GM18519 (cell line): Measurements from ENCODE around the gene HSD17B13.
"Not testable (repeated sequence)": the region's sequence is repeated elsewhere in the genome, so short reads cannot be mapped to it uniquely, and the experiment has no call there.

ENCODE experiments used
- ATAC-seq: cut with Tn5 transposase; IDR thresholded peaks from one replicate; pipeline ENCODE4 v1.9.1; 2021; ENCODE audit warnings: mild to moderate bottlenecking, moderate library complexity; ENCODE audit not compliant: unreplicated experiment, low FRiP score

Gene HSD17B13, protein sequence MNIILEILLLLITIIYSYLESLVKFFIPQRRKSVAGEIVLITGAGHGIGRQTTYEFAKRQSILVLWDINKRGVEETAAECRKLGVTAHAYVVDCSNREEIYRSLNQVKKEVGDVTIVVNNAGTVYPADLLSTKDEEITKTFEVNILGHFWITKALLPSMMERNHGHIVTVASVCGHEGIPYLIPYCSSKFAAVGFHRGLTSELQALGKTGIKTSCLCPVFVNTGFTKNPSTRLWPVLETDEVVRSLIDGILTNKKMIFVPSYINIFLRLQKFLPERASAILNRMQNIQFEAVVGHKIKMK

DNA sequence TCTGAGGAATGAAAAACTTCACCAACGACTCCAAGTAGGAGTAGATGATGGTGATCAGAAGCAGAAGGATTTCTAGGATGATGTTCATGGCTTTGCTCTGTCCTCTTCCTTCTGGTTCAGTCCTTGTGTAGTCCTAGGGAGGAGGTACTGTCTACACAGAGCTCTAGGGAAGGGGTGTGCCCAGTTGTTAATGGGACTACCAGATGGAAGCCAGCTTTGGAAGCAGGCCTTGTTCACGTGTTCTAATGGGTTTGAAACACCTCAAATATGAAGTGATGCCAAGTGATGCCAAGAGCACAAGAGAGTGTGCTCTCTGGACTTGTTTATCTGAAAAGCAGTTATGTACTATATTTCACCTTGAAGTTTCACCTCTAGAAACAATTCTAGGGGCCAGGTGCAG, at the start of gene HSD17B13:
TSS of gene HSD17B13 (minus strand) at position 129 of the 400 bp plus-strand sequence. CDS start at position 88, 41 bp downstream.
- ATAC-seq = no peak

DNA sequence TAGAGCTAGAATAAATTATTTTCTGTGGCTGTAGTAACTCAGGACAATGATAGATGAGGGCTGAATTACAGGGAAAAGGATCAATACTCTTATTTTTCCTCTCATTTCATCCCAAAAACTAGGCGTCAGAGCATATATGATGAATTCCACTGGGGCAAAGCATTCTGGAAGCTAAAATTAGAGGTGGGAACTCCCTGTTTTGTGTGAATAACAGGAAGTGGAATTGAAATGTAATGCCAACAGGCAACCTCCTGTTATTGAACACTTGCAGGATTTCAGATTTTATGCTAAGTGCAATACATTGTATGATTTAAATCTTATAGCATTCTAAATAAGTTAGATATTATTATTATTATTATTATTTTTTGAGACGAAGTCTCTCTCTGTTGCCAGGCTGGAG, 47.4 kb upstream of the HSD17B13 start:
- ATAC-seq = no peak

DNA sequence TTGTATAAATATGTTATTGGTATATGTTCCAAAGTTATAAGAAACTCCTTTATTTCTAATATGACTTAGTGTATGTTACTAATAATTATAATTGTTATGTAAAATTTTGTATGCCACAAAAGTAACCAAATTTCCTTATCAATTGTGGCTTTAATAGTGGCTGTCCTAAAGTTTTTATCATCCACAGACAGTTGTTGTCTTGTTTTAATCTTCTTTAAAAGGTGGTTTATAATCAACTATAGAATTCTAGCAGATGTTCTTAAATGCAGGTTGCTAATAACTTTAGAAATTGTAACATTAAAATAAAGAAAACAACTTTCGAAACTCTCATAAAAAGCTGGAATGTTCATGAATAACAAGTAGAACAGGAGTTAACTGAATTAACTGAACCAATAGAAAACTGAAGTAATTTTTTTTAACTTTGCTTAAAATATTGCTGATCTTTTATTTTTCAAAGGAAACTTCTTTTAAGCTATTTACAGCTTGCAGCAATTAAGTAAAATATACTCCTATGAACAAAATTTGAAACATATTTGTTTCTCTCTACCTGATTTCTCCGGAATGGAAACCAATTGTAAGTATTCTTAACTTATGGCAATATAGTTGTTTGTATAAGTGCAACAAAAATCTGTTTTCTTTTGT, 44.0 kb upstream of the HSD17B13 start:
- no peak for ATAC-seq

DNA sequence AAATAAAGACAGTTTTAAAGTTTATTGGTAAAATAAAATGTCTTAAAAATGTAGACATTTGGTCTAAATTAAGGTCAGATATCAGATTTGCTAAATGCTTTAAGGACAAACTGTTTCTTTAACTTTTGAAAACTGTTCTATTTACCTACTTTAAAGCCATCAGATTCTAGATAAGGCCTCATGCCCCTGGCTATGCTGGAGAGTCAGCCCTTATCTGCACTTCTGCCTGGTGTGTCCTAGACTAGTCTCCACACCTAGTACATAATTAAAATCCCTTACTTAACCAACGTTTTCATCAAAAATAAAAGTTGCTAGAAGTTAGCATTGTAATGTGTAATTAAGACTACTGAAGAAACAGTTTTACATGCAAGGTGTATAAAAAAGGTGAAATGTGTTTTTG, 42.7 kb upstream of the HSD17B13 start:
- no peak for ATAC-seq

DNA sequence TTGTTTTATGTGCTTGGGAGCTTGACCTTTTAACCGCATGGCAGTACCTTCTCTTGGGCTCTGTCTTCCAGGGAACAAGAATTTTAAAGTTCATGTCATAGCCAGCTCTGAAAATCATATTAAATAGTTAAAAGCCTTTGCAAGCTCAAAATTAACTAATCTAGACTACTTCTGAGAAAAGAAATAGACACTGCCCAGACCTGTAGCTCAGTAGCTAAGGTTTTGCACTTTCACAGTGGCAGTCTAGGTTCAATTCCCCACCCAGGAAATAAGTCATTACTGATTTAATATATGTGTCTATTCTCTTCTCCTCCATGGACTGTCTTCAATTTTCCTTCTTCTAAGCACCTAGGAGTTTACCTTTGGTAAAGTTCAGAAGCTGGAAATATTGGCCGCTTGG, 40.9 kb upstream of the HSD17B13 start:
- no peak for ATAC-seq

DNA sequence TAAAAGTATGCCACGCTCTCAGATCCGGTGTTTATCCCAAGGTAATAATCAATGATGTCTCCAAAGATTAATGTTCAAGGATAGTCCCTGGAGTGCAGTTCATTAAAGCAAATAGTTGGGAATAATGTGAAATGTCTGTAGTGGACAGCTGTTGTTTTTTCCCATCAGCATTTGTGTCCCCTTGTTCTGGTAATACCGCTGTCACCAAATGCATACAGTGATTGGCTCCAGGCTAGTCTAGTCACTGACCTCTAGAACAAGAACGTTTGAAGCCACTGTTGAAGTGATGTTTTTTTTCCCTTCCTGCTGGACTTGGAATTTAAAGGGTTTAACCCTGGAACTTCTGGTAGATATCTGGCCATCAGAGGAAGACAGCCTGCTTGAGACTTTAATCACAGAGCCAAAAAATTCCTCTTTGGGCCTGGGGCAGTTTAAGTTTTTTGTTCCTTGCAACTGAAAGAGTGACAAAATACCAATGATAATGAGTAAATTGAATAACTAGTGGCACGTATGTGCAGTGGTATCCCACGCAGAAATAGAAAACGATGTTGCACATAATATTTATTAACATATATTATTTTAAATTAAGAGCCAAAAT, 37.8 kb upstream of the HSD17B13 start:
- no peak for ATAC-seq

DNA sequence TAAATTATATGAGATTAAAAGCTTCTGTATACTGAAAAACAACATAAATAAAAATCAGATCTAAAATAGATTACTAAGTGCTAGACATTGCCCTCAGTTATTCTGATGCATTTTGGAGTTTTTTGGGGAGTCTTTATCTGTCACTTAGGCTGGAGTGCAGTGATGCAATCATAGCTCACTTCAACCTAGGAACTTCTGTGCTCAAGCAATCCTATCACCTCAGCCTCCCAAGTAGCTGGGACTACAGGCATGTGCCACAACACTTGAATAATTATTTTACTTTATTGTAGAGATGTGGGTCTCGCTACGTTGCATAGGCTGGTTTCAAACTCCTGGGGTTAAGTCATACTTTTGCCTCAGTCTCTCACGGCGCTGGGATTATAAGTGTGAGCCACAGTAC, 36.6 kb upstream of the HSD17B13 start:
- no peak for ATAC-seq

DNA sequence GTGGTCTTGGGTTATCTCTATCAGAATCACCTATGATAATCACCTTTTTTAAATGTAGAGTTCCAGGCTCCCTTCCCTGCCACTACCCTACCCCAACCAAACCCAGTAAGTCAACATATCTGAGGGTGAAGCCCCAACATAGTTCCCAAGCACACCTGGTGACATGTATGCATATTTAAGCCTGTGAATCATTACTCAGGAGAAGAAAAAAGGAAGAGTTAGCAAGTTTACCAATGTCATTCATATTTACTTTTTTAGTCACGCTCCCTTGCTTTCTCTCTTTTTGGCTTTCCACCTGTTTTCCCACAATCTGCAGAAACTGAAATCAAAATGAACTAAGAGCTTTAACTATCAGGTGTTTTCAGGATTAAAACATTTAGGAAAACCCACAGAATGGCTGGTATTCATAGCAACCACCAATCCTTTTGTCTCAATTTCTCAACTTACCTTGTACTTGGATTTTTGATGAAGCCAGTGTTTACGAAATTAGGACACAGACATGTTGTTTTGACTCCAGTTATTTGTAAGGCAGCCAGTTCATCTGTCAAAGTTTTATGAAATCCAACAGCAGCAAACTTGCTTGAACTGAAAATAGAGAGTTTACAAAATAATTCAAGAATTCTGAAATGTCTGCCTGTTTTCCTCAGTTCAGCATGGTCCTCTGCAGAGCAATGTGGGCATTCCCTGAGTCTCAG, 34.3 kb upstream of the HSD17B13 start:
- ATAC-seq = no peak

DNA sequence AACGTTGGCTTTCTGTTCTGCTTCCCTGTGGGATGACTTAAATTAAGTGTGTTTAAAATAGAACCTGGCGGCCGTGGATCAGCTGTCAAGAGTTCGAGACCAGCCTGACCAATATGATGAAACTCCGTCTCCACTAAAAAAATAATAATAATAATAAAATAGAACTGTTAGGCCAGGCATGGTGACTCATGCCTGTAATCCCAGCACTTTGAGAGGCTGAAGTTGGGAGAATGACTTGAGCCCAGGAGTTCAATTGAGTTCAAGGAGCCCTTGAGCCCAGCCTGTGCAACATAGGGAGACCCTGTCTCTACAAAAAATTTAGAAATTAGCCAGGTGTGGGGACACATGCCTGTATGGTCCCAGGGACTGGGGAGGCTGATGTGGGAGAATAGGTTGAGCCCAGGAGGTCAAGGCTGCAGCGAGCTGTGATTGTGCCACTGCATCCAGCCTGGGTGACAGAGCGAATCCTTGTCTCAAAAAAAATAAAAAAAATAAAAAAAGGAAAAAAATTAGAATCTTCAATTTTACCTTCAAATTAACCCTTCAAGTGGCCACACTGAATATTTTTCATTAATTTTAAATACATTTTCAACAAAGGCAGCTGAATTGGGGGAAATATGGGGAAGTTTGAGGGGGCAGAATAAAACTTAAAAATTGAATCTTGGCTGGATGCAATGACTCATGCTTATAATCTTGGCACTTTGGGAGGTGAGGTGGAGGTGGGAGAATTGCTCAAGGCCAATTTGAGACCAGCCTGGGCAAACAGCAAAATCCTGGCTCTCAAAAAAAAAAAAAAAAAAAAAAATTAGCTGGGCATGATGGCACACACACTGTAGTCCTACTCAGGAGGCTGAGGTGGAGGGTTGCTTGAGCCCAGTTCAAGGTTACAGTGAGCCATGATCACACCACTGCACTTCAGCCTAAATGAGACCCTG, 31.8 kb upstream of the HSD17B13 start:
- no peak for ATAC-seq

DNA sequence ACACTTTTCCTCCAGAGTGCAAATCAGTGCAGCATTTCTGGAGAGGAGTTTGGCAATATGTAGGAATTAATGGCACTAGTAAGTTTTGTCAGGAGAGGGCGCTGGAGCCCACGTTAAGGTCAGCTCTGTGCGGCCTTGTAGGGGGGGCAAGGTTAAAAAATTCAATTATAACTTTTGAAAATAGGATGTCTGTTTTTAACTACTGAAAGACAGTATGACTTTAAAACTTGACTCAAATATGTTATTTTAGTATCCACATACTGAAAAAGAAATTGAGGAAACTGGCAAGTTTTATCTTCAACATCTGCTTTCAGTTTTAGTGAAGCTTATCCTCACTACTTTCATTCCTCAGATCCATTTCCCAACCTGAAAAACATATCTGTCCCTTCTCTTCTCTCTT, 30.9 kb upstream of the HSD17B13 start:
- ATAC-seq = peak; percentile 89

DNA sequence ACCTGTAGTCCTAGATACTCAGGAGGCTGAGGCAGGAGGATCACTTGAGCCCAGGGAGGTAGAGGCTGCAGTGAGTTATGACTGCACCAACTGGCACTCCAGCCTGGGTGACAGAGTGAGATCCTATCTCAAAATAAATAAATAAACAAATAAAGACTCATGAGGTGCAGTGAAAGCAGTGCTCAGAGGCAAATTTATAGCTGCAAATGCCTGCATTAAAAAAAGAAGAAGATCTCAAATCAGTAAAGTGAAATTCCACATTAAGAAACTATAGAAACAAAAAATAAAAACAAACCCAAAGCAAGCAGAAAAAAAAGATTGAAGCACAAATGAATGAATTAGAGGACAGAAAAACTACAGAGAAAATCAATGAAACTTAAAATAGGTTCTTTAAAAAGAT, 22.5 kb upstream of the HSD17B13 start:
- ATAC-seq = no peak

DNA sequence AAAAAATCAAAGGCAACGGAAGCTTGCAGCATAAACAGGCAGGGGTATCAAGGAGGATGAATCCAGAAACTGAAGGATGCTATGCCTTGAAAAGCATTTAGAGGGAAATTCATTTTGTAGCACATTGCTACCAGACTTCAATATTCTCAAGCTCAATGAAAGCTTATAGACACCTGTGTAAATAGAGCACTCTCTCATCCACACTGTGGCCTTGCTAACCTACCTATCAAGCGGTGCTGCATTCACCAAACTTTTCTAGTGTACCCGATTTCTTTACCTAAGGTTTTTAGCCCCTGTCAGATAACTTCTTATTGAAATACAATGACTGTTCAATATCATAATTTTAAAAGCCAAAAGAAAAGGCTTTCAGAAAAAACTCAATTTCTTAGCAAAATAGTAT, 20.2 kb upstream of the HSD17B13 start:
- ATAC-seq = no peak

DNA sequence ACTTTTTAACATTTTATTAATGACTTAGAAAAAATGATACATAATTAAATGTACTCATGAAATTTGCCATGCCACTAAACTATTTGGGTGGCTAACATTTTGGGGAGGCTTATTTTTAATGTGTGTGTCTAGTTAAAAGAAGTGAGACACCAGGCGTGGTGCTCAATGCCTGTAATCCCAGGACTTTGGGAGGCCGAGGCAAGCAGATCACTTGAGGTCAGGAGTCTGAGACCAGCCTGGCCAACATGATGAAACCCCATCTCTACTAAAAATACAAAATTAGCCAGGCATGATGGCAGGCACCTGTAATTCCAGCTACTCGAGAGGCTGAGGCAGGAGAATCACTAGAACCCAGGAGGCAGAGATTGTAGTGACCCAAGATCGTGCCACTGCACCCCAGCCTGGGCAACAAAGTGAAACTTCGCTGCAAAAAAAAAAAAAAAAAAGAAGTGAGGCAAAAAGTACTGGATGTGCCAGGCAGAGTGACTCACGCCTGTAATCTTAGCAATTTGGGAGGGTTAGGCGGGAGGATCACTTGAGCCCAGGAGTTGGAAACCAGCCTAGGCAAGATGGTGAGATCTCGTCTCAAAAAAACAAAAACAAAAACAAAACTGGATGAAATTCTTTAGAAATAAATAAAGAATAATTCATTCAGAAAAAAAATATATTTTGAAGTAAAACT, 19.4 kb upstream of the HSD17B13 start:
- ATAC-seq = not testable (repeated sequence)

DNA sequence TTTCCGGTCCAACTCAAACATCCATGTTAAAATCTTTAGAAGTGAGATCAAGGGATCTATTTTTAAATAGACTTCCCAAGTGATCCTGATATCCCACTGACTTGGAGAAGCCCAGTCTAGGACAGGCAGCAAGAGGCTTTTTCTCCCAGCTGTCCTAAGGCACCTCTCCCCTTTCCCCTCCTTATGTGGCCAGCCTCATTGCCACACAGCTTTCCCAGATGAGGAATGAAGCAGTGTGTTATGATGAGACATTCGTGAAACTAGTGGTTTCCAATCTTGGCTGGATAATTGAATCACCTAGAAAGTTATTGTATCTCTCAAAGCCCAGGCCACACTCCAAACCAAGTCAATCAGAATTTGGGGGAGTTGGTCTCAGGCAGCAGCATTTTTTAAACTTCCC, 16.8 kb upstream of the HSD17B13 start:
- ATAC-seq = no peak

DNA sequence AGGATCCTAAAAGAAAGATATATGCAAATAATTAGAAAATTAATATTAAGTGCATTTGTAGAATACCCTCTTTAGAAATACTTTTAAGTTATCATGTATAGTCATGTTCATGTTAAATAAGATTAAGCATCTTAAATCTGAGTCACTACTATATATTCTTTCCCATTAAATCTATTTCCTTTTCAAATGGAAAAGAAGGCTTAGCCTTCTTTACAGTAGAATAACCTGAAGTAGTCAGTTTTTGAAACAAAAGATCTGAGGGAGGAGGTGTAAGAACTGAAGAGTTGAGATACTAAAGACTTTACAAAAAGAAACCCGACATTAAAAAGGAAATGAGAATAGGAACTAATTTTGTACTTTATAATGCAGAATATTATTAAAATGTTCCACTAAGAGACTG, 14.7 kb upstream of the HSD17B13 start:
- no peak for ATAC-seq

DNA sequence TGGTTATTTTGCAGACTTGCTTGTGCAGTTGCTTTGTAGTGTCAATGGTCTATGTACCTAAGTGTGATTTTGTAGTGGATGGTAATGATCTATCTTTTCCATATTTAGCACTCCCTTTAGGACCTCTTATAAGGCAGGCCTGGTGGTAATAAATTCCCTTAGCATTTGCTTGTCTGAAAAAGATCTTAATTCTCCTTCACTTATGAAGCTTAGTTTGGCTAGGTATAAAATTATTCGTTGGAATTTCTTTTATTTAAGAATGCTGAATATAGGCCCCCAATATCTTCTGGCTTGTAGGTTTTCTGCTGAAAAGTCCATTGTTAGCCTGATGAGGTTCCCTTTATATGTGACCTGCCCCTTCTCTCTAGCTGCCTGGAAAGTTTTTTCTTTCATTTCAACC, 10.6 kb upstream of the HSD17B13 start:
- no peak for ATAC-seq

DNA sequence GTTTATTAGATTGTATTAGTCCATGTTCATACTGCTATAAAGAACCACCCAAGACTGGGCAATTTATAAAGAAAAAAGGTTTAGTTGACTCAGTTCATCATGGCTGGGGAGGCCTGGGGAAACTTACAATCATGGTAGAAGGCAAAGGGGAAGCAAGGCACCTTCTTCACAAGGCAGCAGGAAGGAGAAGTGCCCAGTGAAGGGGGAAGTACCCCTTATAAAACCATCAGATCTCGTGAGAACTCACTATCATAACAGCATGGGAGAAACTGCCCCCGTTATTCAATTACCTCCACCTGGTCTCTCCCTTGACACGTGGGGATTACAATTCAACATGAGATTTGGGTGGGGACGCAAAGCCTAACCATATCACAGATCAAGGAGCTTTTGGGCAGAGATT, 8.1 kb upstream of the HSD17B13 start:
- ATAC-seq = no peak

DNA sequence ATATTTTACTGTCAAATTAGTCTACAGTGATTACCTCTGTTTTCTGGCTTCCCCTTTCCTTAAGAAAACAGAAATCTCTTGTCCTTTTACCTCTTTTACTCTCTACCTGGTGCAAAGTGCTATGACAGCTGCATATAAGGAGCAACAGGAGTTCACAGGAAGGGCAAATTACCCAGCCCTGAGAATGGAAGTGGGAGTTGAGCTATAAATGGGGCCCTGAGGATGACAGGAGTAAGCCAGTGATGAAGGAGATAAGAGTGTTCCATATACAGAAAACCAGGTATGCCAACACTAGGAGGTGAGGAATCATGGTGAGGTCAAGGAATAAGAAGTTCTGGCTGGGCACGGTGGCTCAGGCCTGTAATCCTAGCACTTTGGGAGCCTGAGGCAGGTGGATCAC, 4.5 kb upstream of the HSD17B13 start:
- no peak for ATAC-seq

DNA sequence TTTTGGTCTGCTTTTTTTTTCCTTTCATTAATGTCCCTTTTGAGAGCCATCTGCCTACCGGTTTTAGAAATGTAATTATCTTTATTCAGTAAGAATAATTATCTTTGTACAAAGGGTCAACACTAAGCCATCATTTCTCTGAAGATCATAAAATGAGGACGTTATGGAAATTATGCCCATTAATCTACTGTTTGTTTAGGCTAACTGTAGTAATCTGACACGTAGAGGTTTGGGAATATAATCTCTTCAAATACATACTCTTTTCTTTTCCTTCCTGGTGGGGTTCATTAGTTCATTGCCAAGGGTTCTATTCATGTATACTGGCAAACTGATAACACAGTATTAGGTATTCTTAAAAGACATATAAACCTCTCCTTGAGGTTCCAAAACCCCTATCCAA, 3.8 kb upstream of the HSD17B13 start:
- ATAC-seq = no peak

DNA sequence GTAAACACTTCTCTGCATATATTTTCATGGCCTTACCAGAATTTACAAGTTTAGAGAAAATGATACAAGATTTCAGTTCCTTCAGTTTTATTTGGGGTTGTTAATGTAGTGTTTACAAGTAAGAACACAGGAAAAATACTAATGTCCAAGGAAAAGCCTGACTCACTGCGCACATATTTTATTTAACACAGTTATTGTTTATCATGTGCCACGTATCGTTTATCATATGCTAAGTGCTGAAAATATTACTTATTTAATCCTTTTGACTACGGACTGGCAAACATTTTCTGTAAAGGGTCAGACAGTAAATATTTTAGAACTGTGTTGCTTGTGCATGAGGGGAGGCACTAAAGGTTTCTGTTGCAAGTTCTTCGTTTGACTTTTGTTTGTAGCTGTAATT, 794 bp downstream of the HSD17B13 start:
- no peak for ATAC-seq
